HCEC 1CT (cell line): ENCODE results near the gene DQX1.
"Not testable (repeated sequence)": the region's sequence is repeated elsewhere in the genome, so short reads cannot be mapped to it uniquely, and the experiment has no call there.

ENCODE experiments used
- DNase-seq: peaks from one replicate; pipeline ENCODE4 v3.0.0-alpha.2; 2017

DQX1 gene

DNA sequence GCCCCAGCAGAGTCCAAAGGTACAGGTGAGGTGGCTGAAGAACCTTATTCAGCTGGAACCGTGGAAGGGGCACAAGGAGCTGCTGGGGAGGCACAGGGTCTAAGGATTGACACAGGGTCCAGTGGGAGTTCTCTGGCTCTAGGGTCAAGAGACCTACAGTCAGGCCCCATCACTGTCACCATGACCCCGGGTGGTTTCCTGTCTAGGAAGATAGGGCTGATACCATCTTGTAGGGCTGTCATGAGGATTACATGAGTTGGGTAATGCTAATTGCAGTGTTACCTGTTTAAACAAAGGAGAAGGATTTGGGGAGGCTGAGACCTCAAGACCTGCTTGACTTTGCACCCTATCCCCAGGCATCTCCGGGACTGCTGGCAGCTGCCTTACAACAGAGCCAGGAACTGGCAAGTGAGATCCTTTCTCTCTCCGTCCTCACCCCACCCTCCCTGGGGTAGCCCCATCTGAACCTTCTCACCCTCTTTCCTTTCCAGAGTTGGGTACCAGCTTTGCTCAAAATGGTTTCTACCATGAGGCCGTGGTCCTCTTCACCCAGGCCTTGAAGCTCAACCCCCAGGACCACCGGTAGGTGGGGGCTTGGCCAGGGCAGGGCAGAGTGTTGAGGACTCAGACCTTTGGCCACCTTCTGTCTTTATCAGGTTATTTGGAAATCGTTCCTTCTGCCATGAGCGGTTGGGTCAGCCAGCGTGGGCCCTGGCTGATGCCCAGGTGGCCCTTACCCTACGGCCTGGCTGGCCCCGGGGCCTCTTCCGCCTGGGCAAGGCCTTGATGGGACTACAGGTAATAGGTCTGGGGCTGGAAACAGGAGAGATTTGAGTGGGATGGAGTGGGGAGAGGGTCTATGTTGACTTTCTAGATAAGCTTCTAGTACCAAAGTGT, 34.1 kb downstream of the DQX1 start:
- DNase-seq: no peak

- DNase-seq: no peak
Measured at GRCh38 chr2:74489906-74490305, 36.1 kb downstream of the DQX1 start.

DNA sequence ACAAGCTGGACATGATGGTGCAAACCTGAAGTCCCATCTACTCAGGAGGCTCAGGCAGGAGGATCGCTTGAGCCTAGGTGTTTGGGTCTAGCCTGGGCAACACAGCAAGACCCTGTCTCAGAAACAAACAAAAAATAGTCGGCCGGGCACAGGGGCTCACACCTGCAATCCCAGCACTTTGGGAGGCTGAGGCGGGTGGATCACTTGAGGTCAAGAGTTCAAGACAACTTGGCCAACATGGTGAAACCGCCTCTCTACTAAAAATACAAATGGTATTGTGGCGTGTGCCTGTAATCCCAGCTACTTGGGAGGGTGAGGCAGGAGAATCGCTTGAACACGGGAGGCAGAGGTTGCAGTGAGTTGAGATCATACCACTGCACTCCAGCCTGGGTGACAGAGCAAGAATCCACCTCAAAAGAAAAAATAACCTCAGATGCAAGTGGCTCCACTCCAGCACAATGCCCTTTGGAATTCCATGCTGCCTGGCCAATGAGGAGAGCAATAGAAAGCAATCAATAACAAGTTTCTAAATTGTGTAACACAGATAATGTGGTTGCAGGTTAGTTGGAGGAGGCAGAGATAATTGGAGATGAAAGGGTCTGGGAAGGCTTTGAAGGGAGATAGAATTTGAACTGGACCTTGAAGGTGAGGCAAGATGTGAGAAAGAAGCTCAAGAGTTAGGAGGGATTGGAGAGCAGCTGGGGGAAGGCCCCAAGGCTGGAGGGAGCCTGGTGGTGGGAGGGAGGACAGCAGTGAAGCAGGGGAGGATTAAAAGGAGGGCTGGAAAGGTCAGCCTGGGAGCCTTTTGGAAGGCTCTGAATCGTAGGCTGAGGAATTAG, 37.2 kb downstream of the DQX1 start:
- no peak for DNase-seq

DNA sequence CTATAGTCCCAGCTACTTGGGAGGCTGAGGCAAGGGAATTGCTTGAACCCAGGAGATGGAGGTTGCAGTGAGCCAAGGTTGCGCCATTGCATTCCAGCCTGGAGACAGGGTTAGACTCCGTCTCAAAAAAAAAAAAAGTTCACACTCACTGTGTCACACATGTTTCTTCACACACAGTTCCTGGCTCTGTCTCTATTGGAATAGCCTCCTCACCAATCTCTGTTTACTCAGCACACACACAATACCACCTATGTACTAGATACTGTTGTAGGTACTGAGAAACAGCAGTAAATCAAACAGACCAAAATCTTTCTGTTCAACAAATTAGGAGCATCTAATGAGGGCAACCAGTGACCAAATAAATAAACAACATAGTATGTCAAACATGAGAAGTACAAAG, 39.9 kb downstream of the DQX1 start:
- DNase-seq: no peak

DNA sequence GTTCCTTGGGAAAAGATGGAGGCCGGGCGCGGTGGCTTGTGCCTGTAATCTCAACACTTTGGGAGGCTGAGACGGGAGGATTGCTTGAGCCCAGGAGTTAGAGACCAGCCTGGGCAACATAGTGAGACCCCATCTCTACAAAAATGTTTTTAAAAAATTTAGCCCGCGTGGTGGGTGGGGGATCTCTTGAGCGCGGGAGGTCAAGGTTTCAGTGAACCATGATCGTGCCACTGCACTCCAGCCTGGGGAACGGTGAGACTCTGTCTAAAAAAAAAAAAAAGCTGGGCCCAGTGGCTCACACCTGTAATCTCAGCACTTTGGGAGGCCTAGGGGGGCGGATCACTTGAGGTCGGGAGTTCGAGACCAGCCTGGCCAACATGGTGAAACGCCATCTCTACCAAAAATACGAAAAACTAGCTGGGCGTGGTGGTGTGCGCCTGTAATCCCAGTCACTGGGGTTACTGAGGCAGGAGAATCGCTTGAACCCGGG, 42.3 kb downstream of the DQX1 start:
- not testable (repeated sequence) for DNase-seq

GRCh38 chr2:74482801-74483674, 43.0 kb downstream of the DQX1 start, which contains the start of the genes CCDC142 and TTC31:
Gene CCDC142, minus strand, starts transcription at chr2:74482998. Its CDS starts 161 bp downstream, at chr2:74482837.
Gene TTC31, plus strand, starts transcription at chr2:74483081. Its CDS starts 15 bp downstream, at chr2:74483096.
- DNase-seq: peak; percentile 96

DNA sequence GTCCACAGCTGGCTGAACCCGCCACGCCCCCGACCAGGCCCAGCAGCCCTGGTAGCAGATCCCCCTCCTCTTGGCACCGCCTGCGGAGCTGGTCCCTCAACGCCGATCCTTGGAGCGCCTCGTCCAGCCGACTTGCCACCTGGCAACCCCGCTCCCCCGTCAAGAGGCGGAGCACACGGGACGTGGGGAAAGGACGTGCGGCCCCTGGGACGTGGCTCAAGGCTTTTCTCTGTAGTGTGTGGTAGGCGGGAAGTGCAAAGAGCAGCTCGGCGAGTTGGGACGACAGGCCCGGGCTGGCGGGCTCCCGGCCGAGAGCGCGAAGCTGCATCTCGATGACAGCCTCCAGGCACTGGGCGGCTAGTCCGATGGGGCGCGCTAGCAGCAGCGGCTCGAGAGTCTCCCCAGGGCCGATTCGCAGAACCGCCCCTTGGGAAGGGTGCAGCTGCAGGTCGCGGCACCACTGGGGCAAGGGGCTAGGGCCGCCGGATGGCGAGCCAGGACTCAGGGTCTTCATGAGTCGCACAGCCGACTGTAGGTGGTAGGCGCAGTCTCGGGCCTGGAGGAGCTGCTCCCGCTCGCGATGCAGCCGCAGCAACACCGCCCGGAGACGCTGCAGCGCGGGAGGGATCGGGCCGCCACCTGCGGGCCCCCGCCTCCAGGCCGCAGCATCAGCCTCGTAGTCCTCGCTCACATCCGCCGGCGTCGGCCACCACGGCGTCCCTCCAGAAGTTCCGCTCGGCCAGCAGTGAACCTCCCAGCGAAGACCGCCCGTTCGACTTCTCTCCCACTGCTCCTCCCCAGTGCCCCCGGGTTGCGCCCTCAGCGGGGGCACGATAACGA, 43.9 kb downstream of the DQX1 start:
- peak; percentile 43 for DNase-seq

DNA sequence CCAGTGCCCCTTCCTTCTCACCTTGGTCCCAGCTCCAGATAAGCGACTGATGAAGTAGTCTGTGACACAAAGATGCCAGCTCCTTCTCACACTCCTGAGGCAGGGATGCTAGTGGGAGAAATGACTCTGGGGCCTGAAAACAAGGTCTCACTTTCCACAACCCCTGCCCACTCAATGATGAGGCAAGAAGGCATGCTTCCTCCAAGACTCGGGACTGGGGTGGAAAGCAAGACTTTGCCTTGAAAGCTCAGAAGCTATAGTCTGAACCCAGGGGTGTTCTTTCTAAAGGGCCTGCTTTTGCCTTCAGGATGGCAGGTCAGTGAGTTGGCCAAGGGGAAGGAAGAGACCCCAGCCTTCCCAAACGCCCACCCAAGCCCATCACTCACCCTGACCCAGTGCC, 44.6 kb downstream of the DQX1 start:
- DNase-seq: no peak

GRCh38 chr2:74474899-74475298, 51.1 kb downstream of the DQX1 start:
- DNase-seq: no peak

DNA sequence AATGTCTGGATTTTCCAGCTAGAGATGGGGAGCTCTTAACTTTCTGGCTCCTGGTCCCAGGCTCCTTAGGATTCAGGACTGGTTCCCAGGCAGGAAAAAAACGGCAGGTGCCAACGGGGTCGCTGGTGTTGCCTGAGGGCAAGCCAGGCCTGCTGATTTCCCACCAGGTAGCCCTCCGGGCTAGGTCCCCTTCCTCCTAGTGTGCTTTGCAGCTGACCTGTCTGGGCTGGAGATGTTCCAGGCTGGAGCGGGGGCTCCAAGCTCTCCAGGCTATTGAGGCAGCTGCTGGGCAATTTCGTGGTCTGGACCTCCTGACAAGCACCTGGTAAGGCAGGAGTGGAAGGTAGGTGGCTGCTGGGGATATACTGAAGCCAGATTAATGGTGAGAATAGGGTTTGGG, 51.5 kb downstream of the DQX1 start:
- DNase-seq: no peak

DNA sequence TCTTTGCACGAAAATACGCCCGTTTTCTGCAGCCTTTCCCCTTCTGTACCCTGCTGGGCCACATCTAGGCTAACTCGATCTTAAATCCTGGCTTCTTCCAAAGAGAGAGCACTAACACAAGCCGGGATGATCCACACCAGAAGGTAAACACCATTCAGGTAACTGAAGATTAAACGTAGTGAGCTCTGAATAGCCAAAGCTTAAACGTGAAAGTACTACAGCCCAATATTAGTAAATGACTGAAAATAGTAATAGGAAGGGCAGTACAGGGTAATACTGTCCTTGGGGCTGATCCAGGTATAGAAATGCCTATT, 53.1 kb downstream of the DQX1 start:
- no peak for DNase-seq

DNA sequence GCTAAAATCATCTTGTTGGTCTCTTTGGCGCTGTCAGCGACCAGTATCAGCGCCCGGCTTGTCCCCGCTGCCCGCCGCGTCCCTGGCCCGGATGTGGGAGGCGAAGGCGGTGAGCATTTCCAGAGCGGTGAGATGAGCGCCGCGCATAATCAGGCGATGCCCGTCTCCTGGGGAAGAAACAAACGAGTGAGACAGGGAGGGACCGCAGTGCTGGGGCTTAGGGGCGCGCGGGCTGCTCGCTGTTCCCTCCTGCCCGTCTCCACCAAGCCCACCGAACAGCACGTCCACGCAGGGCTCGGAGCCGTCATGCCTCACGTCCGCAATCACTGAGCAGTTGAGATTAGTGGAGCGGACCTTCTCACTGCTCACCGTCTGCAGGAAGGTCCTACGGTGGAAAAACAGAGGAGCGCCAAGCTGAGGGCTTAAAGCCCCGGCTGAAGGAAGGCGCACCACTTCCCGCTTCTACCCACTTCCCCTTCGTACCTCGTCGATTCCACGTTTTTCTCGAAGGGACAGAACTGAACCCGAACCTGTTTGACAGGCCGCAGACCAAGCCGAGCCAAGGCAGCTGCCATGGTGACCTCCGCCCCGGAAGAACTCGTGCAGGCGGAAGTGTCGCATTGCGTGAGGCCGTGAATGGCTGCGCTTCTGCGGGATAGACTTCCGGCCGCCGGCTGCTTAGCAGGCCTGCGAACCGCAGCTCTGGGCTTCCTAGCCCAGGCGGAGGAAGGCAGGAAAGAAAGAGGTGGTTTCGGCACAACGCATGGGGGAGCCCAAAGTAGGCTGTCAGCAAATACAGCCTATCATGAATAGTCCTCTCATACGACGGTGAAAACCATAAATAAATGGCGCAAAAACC, 53.7 kb downstream of the DQX1 start, which contains the start of gene MRPL53:
TSS of gene MRPL53 (minus strand) at position 595 of the 859 bp plus-strand sequence. CDS start at position 575, 20 bp downstream.
- DNase-seq: peak; percentile 86

DNA sequence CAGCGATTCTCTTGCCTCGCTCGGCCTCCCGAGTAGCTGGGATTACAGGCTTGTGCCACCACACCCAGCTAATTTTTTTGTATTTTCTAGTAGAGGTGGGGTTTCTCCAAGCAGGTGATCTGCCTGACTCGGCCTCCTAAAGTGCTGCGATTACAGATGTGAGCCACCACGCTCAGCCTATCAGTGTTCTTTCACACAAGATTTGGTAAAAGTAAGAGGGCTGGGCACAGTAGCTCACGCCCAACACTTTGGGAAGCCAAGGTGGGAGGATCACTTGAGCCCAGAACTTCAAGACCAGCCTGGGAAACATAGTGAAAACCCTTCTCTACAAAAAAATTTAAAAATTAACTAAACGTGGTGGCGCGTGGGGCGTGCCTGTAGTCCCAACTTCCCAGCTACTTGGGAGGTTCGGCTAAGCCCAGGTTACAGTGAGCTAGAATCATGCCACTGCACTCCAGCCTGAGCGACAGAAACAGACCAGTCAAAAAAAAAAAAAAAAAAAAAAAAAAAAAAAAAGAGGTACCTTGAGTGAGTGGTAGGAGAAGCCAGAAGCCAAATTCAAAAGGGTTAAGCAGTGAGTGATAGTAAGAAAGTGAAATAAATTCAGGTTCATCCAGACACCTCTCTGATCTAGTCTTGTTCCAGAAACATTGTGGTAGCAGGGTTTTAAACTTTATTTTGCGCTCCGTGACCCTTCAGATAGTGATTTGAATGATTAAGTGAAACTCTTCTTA, 54.5 kb downstream of the DQX1 start:
- no peak for DNase-seq

DNA sequence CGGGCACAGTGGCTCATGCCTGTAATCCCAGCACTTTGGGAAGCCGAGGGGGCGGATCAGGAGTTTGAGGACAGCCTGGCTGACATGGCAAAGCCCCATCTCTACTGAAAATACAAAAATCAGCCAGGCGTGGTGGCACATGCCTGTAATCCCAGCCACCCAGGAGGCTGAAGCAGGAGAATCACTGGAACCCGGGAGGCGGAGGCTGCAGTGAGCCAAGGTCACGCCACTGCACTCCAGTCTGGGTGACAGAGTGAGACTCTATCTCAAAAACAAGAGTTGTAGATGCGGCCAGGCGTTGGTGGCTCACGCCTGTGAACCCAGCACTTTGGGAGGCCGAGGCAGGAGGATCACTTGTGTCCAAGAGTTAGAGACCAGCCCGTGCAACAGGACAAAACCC, 55.3 kb downstream of the DQX1 start:
- not testable (repeated sequence) for DNase-seq
